IMR-90 (cell line): ENCODE data around the gene DNTTIP2. TPM values are rescaled to one million over a fixed set of nuclear protein-coding genes. Genes with fewer than 3 reads are reported as not detected.

ENCODE experiments used
- CHD1 ChIP-seq: IDR thresholded peaks from 2 replicates; pipeline ENCODE4 v1.6.1; 2012; ENCODE audit warnings: low read depth, low read length, improper control_type of control experiment
- FOS ChIP-seq: fragments of 150-350 bp; IDR thresholded peaks from 2 replicates; pipeline ENCODE4 v1.6.1; 2016; ENCODE audit warnings: low read depth, low read length
- MAFK ChIP-seq: IDR thresholded peaks from 2 replicates; pipeline ENCODE4 v1.6.1; 2012; ENCODE audit warnings: low read depth, low read length, improper control_type of control experiment
- polyA plus RNA-seq, 3 experiments: library from polyadenylated mRNA; depleted of rRNA; stranded (reverse); fragments of >200 nt; gene quantifications; 2 replicates each; pipeline ENCODE4 v1.2.3, GENCODE V29; 2012; ENCODE audit warnings: low replicate concordance in 1 of 3
- total RNA-seq: library from RNA; depleted of rRNA; stranded (reverse); fragments of >200 nt; gene quantifications from 2 replicates; pipeline ENCODE4 v1.2.3, GENCODE V29; 2012

DNTTIP2 gene
- total and polyA plus RNA-seq, 2 of the 4 experiments (the other 2 are of a cell fraction): 14.2 to 24.4 TPM

DNA sequence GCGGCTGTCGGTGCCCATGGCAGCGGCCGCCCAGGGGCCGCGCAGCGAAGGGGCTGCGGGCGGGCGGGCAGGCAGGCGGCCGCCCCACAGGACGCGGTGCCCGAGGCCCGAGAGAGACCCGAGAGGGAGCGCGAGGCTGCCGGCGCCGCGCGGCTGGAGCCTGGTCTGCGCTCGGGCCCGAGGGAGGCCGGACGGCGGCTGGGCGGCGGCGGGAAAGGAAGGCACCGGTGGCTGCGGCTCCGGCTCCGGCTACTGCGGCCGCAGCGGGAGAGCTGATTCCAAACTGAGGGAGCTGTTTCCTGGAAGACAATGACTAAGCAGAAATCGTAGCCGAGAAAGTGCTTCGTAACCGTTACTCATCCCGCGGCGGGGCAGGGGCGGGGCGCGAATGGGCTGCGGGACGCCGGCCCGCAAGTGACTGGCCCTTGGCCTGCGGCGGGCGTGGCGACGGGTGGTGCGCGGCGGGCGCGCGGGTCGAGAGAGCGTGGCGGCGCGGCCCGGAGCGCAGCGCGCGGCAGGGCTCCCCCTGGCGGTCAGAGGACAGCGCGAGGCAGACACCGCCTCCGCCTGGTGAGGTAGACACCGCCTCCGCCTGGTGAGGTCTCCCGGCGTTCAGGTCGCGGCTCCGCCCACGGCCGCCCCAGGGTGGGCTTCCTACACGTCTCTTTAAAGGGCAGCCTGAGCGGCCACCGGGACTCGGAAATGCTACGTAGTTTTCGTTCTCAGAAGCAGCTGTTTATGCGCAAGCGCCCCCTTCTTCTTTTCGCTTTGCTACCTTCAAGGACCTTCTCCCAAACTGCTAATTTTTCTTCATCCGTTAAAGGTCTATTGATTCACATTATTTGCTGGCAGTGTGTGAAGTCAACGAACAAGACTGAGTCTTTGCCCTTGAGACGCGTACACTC, 30.4 kb upstream of the DNTTIP2 start, which contains the start of gene GCLM (continued):
- TF ChIP-seq FOS (peak; percentile 40), MAFK (peak; percentile 94), CHD1 (0 out of 2 replicates have a peak, but pooled peaks have one; percentile 51)
